Measurements from ENCODE around the gene ZNF598. TPM values are rescaled to one million over a fixed set of nuclear protein-coding genes. Genes with fewer than 3 reads are reported as not detected.
A peak's percentile ranks its signal among the peaks of the same experiment; 100 is the strongest.
"Not testable (repeated sequence)": the region's sequence is repeated elsewhere in the genome, so short reads cannot be mapped to it uniquely, and the experiment has no call there.

Gene ZNF598
- total RNA-seq, 1 experiment from 2014 or later = 21.6 TPM

DNA sequence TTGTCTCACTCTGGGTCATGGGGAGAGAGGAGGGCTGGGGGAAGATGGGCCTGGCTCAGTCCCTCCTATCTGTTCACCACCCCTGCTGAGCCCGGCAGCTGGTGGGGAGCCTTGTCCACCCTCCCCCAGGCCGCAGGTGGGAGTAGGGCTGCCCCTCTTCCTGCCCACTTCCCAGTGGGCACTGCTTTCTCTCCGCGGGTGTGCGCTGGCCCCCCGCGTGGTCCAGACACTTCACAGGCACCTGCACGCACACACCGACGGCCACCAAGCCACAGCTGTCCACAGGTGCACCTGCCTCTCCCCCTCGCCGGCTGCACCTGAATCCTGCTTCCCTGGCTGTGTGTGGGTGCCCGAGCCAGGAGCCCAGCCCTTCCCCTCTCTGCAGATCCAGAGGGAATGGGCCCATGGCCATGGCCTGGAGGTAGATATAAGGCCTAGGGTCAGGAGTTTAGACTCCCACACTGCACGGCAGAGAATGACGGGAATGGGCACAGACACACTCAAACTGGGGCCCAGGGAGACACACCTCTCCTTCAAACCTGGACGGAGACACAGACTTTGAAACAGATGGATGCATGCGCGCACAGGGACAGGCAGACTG lies 19.1 kb upstream of the ZNF598 start:
- DNase-seq (ENCODE audit: low read depth) = no peak

- DNase-seq (ENCODE audit: low read depth) = no peak
Measured at GRCh38 chr16:2028146-2028545, 18.5 kb upstream of the ZNF598 start.

DNA sequence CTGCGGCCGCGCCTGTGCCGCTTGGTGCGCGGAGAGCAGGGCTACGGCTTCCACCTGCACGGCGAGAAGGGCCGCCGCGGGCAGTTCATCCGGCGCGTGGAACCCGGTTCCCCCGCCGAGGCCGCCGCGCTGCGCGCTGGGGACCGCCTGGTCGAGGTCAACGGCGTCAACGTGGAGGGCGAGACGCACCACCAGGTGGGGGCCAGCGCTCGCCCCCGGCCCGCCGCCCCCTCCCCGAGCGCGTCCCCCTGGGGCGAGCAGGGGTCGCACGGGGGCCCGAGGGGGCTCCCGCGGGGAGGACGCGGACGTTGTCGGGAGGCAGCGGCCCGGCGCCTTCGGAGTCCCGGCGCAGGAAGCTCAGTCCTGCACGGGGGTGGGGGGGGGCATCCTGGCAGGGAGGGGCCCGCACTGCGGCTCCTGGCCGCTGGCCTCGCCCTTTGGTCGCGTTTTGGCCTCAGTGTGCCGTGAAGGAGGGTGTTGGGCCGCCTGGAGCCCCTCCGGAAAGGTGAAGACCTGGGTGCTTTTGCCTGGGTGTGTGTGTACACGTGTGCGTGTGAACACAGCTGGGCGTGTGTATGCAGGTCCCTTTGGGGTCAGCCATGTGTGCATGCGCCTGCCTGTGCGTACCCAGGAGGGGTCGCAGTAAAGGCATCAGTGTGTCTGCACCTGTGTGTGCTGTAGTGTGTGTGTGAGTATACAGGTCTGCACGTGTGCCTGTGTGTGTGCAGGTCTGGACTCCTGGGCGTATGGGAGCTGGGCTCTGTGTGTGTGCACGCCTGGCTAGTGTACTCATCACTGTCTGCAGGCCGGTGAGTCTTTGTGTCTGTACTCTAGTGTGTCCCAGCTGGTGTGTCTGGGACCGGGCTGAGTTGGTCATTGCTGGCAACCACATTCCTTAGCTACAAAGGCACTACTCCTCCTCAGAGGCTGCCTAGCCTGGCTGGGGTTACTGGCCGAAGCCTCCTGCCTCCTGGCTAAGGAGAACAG lies 17.7 kb upstream of the ZNF598 start:
- DNase-seq (ENCODE audit: low read depth) = peak; percentile 59

DNA sequence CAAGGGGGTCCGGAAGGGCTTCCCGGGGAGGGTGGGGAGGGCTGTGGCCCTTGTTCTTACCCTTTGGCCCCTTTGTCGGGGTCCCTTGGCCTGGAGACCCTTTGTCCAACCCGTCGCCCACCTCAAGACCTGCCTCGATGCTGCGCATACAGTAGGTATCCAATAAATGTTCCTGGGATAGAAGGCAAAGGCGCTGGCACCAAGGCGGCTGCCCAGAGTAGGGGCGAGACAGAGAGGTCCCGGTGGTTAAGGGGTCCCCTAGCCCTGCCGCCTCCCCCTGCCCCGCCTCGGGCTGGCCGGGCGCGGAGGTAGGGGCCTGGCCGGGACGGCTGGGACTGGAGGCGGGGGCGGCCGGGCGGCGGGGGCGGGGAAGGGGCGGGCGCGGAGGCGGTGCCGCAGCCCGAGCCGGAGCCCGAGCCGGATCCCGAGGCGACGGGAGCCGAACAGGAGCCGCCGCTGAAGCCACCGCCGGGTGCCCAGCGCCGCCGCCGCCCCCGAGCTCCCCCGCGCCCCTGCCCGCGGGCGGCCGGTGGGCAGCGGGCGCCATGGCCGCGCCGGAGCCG lies 16.9 kb upstream of the ZNF598 start, which contains the start of gene NHERF2:
Gene NHERF2 (plus strand): TSS at position 442 of the 563 bp plus-strand sequence. CDS start 104 bp downstream, at position 546.
- DNase-seq (ENCODE audit: low read depth) = peak; percentile 41

GRCh38 chr16:2025878-2026460 lies 16.3 kb upstream of the ZNF598 start:
- no peak for DNase-seq (ENCODE audit: low read depth)

- DNase-seq (ENCODE audit: low read depth) = no peak
Measured at GRCh38 chr16:2025251-2025650, 15.6 kb upstream of the ZNF598 start.

GRCh38 chr16:2024032-2024420 lies 14.4 kb upstream of the ZNF598 start:
- no peak for DNase-seq (ENCODE audit: low read depth)

- DNase-seq (ENCODE audit: low read depth) = peak; percentile 91
Measured at GRCh38 chr16:2023092-2024031, 13.7 kb upstream of the ZNF598 start.

DNA sequence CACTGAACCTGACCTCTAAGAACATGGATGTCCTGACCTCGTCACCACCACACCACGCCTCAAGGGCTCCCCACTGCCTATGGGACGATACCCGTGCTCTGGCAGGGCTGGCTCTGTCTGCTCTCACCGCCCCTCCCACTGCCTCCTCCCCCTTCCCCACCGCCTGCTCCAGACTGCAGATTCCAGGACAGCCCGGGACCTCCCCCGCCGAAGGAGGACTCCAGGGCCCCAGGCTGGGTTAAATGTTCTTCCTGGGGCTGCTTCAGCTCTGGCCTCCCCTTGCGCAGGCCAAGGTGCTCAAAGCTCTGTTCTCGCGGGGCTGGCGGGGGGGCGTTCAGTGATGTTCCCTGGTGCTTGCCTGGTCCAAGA lies 13.1 kb upstream of the ZNF598 start:
- peak; percentile 41 for DNase-seq (ENCODE audit: low read depth)

DNA sequence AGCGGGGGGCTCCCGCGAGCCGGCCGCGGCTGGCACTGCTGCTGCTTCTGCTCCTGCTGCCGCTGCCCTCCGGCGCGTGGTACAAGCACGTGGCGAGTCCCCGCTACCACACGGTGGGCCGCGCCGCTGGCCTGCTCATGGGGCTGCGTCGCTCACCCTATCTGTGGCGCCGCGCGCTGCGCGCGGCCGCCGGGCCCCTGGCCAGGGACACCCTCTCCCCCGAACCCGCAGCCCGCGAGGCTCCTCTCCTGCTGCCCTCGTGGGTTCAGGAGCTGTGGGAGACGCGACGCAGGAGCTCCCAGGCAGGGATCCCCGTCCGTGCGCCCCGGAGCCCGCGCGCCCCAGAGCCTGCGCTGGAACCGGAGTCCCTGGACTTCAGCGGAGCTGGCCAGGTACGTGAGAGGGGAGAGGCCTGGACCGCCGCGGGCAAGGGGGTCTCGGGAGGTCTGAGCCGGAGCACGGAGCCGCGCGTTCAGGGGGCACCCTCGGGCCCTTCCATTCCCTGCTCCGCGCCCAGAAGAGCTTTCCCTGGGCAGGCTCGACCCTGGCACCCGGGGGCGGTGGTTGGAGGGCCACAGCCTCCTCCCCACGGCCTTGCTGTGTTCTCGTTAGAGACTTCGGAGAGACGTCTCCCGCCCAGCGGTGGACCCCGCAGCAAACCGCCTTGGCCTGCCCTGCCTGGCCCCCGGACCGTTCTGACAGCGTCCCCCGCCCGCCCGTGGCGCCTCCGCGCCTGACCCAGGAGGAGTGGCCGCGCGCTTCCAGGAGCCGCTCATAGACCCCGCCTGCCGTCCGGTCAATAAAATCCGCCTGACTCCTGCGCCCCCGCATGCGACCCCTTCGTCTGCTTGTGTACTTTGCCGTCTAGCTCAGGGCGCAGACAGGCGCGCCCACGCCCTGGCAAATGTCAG lies 10.6 kb upstream of the ZNF598 start:
- DNase-seq (ENCODE audit: low read depth) = no peak

DNA sequence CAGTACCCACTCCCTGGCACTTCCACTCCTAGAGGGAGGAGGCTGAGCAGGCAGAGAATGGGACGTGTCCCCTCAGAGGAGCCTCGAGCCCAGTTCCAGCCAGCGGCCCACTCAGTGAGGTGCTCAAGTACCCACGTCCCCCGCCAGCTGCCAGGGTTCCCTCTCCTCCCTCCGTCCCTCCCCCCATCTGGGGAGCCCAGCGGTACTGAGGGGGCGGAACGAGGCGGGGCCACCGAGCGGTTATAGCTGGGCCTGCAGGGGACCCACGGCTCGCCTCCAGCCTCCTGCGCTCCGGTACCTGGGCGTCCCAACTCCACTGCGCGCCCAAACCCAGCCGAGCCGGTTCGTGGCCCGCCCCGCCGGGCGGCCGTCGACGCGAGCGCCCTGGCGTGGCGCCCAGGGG lies 9.9 kb upstream of the ZNF598 start, which contains the start of gene NPW:
Gene NPW (plus strand): TSS at position 268 of the 403 bp plus-strand sequence.
- DNase-seq (ENCODE audit: low read depth) = no peak

DNA sequence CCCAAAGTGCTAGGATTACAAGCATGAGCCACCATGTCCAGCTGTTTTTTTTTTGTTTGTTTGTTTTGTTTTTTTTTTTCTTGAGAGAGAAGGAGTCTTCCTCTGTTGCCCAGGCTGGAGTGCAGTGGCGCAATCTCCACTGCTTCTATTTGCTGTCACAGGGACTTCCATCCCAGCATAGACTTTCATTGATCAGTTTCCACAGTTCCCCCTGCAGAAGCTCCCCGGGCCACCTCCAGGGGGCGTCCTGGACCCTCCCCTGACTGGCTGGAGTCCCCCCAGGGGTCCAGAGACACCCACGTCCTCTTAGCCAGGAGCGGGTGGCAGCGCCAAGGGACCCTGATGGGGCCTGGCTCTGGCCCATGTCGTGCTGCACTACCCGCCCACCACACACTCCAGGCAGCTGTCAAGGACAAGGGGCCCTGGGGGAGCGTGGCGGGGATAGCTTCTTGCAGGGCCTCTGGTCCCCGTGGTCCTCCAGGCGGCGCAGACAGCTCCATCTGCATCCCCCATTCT lies 6.8 kb upstream of the ZNF598 start:
- DNase-seq (ENCODE audit: low read depth) = no peak

DNA sequence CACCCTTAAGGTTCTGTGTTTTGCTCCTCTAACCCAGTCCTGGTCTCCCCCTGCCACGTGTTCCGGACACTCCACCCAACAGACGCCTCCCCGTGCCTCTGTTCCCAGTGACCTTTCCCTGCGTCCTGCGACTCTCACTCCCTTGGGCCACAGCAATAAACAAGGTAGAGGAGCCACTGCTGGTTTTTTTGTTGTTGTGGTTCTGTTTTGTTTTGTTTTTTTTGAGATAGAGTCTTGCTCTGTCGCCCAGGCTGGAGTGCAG lies 6.3 kb upstream of the ZNF598 start:
- DNase-seq (ENCODE audit: low read depth) = no peak

DNA sequence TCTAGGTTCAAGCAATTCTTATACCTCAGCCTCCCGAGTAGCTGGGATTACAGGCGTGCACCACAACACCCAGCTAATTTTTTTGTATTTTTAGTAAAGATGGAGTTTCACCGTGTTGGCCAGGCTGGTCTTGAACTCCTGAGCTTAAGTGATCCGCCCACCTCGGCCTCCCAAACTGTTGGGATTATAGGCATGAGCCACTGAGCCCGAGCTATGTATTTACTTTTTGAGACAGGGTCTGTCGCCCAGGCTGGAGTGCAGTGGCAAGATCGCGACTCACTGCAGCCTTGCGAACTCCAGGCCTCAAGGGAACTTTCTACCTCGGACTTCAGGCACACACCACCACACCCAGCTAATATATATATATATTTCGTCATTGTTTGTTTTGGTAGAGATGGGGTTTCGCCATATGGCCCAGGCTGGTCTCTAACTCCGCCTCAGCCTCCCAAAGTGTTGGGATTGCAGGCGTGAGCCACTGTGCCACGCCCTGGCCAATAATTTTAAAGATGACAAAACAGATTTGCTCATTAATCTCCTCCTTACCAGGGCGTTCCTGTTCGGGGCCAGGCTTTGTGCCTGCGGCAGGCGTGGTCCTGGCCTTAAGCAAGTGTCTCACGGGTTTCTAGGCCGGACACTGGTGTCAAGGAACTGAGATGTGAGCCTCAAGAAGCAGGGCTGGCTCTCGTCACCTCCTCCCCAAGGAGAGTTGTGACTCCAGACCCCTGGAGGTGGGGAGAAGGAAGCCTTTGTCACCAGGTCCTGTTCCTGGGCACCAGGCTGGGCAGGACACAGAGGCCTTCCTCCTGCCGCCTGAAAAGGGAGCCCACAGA lies 5.7 kb upstream of the ZNF598 start:
- peak; percentile 71 for DNase-seq (ENCODE audit: low read depth)

DNA sequence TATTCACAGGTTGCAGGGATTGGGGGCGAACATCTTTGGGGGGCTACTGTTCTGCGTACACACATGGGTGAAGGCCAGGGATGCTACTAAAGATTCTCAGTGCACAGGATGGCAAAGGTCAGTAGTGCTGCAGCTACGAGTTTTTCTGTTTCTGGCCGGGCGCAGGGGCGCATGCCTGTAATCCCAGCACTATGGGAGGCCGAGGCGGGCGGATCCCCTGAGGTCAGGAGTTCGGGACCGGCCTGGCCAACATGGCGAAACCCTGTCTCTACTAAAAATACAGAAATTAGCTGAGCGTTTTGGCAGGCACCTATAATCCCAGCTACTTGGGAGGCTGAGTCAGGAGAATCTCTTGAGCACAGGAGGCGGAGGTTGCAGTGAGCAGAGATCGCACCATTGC lies 3.9 kb upstream of the ZNF598 start:
- no peak for DNase-seq (ENCODE audit: low read depth)

DNA sequence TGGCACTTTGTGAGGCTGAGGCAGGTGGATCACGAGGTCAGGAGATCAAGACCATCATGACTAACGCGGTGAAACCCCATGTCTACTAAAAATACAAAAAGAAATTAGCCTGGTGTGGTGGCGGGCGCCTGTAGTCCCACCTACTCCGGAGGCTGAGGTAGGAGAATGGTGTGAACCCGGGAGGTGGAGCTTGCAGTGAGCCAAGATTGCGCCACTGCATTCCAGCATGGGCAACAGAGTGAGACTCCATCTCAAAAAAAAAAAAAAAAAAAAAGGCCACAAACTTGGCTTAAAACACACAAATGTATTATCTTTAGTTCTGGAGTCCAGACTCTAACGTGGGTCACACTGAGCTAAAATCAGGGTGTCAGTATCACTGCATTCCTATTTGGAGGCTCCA lies 2.1 kb upstream of the ZNF598 start:
- DNase-seq (ENCODE audit: low read depth) = not testable (repeated sequence)

DNA sequence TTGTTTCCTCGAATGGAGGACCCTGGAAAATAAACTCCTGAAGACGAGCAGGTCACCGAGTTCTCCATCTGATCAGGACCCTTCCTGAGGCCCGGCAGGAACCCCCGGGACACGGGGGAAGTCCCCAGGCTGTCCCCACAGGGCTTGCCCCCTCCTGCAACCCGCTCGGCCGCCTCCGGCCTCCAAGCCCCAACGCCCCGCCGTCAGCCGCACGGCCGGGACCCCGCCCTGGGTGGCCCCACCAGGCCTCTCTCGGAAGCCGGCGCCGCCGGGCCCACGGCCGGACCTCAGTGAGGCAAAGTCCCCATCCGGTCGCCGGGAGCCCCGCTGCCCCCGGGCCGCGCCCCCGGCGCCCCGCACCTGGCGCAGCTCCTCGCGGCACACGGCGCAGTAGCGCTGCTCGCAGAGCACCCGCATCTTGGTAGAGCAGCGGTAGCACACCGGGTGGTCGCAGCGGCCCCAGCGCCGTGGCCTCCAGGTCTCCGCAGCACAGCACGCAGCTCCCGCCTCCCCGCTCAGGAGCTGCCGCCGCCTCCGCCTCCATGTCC lies 383 bp downstream of the ZNF598 start:
- no peak for DNase-seq (ENCODE audit: low read depth)

DNA sequence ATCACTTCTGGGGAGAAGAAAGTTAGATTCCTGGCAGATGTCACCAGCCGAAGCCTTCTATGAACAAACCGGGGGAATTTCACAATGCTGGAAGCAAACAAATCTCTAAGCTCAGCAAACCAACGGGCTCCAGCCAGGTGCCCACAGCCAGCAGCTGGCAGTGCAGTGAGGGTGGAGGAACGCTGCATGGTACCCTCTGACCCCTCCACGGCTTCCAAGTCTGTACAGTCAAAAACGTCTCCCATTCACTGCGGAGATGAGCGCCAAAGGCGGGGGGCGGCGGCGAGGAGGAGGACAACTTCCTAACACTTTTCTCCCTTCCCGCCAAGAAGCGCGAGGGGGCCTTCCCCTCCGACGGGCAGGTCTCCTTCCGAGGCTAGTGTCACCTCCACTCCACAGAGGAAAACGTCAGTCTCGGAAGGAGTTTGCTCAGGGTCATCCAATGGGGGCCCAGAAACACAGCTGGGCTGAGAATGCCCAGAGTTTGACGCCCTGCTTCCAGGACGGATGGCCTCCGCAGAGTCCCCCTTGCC lies 924 bp downstream of the ZNF598 start:
- no peak for DNase-seq (ENCODE audit: low read depth)

Measured in Daoy (cell line).